AG04449 (cell line): Measurements from ENCODE around the gene SBK2.
A peak's percentile ranks its signal among the peaks of the same experiment; 100 is the strongest.

Experiments
- CTCF ChIA-PET: fragments of 350-600 bp; formaldehyde crosslinking; extraction: SDS; loops from one replicate; lab custom pipeline; 2021; ENCODE audit warnings: antibody characterized with exemption; lab: Yijun Ruan, JAX
- POLR2A ChIA-PET: fragments of 400-600, 350-600 bp; formaldehyde crosslinking; extraction: SDS; loops from one replicate; lab custom pipeline; 2020; ENCODE audit warnings: antibody characterized with exemption, inconsistent platforms; lab: Yijun Ruan, JAX
- DNase-seq: peaks from one replicate; pipeline ENCODE4 v3.0.0-alpha.2; 2010; ENCODE audit warnings: low read depth, low spot score
- H3K4me3 ChIP-seq: 2 replicates; pipeline ENCODE4 v1.5.1; 2011; ENCODE audit warnings: low read depth, mild to moderate bottlenecking, control low read depth, low read length
- CTCF ChIP-seq: IDR thresholded peaks from one replicate; pipeline ENCODE4 v1.5.1; 2011; ENCODE audit warnings: mild to moderate bottlenecking, moderate library complexity, low read length, control low read depth, inconsistent platforms; ENCODE audit not compliant: insufficient read depth; ENCODE audit errors: missing control alignments

The SBK2 gene

DNA sequence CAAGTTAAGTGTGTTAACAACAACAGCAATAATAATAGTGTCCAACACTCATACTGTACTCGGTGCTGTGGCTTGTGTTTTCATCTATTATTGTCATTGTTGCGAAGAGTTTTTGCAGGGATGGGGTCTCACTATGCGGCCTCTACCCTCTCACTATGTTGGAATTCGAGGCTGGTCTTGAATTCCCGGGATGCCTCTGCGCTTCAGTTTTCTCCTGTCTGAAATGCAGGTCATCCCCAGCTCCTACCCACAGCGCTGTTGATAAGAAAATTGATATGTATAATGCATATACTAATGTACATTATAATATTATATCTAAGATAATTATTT, 13.4 kb upstream of the SBK2 start:
- DNase-seq = no peak
- ChIA-PET CTCF (no interaction called here), POLR2A (interaction anchor here (0.7 to 1.3 kb wide), 3 partner anchors 24 to 50 kb away, joined by 3 to 5 read pairs (median 3); partner anchors contain the start of gene ZNF524)
- no peak overlapping the region; the same call in 1 of the 2 replicates for H3K4me3 ChIP-seq
- no peak for TF ChIP-seq CTCF

- ChIA-PET CTCF (no interaction called here), POLR2A (interaction anchor here (0.7 to 1.3 kb wide), 4 partner anchors 24 to 50 kb away, joined by 3 to 5 read pairs (median 3); partner anchors contain the start of genes ZNF524 and ZNF579)
- no peak for TF ChIP-seq CTCF
- H3K4me3 ChIP-seq = peak overlapping the region; percentile 40
- peak; percentile 88 for DNase-seq
These were observed 12.8 kb upstream of the SBK2 start for GRCh38 chr19:55549500-55550320.

- H3K4me3 ChIP-seq = no peak overlapping the region
- ChIA-PET CTCF (interaction anchor here (0.8 to 2.2 kb wide), 6 partner anchors 16 to 80 kb away, joined by 3 to 7 read pairs (median 6); partner anchors contain the start of gene ZNF865), POLR2A (no interaction called here)
- no peak for DNase-seq
- TF ChIP-seq CTCF = no peak
These were observed 10.1 kb upstream of the SBK2 start for GRCh38 chr19:55546822-55547614.

DNA sequence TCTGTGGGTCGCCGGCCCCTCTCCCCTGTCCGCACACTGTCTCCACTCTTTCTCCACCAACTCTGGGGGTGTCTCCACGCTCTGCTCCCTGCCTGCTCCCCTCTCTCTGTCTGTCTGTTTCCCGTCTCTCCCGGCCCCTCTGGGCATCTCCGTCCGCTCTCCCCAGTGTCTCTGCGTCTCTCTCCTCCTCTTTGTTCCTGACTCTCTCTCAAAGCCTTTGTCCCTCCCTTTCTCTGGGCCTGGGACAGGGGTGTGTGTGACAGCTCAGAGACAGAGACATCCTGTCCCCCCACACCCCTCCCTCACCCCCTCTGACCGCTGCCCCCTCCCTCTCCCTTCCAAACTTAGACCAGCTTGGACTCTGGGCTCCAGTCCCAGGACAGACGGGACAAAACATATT, 9.1 kb upstream of the SBK2 start:
- no peak for DNase-seq
- ChIA-PET POLR2A (no interaction called here), CTCF (interaction anchor here (0.8 to 2.2 kb wide), 4 partner anchors 15 to 60 kb away, joined by 3 to 7 read pairs (median 5); partner anchors contain the start of gene ZNF865)
- TF ChIP-seq CTCF = no peak
- no peak overlapping the region for H3K4me3 ChIP-seq

DNA sequence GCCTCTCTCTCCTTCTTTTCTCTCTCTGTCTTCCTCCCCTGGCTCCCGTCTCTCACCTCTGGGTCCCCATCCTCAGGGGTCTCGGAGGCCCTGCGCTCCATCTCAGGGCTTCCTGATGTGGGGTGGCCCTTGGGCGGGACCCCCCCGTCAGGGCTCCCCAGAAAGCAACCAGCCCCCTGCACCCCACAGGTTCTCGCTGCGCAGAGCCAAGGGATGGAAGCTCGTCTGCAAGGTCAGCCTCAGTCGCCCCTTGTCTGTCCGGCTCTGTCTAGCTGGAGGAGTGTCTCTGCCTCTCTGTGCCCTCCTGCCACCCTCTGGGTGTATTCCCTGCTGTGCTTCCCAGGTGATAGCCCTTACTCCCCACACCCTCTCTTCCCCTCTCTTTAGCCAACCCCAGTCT, 8.5 kb upstream of the SBK2 start, which contains the start of gene SBK3:
SBK3 (minus strand) TSS at position 101 of the 400 bp plus-strand sequence; CDS start at position 101, 0 bp downstream.
- H3K4me3 ChIP-seq = no peak within 1 kb of the TSS
- TF ChIP-seq CTCF = no peak
- POLR2A ChIA-PET = no interaction called here
- CTCF ChIA-PET = no interaction called here
- DNase-seq = no peak
